ENCODE results near the gene CASK.

GRCh38 chrX:41695426-41695825, 227.9 kb downstream of the CASK start:
- TF ChIP-seq POLR2A (IDR thresholded peaks at IDR 0.05; ENCODE audit: low read depth, low read length) (no peak), POLR2AphosphoS5 (IDR thresholded peaks at IDR 0.05; ENCODE audit: low read depth, low read length) (no peak)
